K562 (cell line): Measurements from ENCODE around the gene GLI1. TPM values are rescaled to one million over a fixed set of nuclear protein-coding genes. Genes with fewer than 3 reads are reported as not detected.
A peak's percentile ranks its signal among the peaks of the same experiment; 100 is the strongest.

Experiments
- CC2D1A ChIP-seq: fragments of 450-650 bp; IDR thresholded peaks from 2 replicates; pipeline ENCODE4 v1.6.1; 2017; ENCODE audit warnings: mild to moderate bottlenecking
- DPF2 ChIP-seq: fragments of 450-650 bp; IDR thresholded peaks from 2 replicates; pipeline ENCODE4 v1.6.1; 2016
- FOXJ2 ChIP-seq: fragments of 200-800 bp; sonication (Bioruptor generic); IDR thresholded peaks from 2 replicates; pipeline ENCODE4 v1.6.1; 2016; ENCODE audit warnings: missing genetic modification characterization, missing compliant biosample characterization
- ILK ChIP-seq: fragments of 450-650 bp; IDR thresholded peaks from 2 replicates; pipeline ENCODE4 v1.6.1; 2016; ENCODE audit warnings: missing genetic modification characterization, low read depth, mild to moderate bottlenecking, missing compliant biosample characterization, moderate library complexity, borderline replicate concordance
- JUND ChIP-seq, 2 experiments: IDR thresholded peaks; 2 replicates in 1 of 2; 3 replicates in 1 of 2; pipeline ENCODE4 v1.6.1; 2011; ENCODE audit warnings: borderline replicate concordance in 2 of 2, low read depth in 2 of 2, low read length in 2 of 2, improper control_type of control experiment in 1 of 2, missing biosample characterization in 1 of 2, missing genetic modification characterization in 1 of 2, missing genetic modification reagents in 1 of 2
- POLR2B ChIP-seq: fragments of 450-650 bp; IDR thresholded peaks from 2 replicates; pipeline ENCODE4 v1.6.1; 2018; ENCODE audit warnings: low read depth; ENCODE audit not compliant: partially characterized antibody
- TAF7 ChIP-seq: fragments of 450-650 bp; IDR thresholded peaks from 2 replicates; pipeline ENCODE4 v1.6.1; 2016; ENCODE audit warnings: missing genetic modification characterization, missing compliant biosample characterization
- ZNF124 ChIP-seq: sonication (generic); formaldehyde crosslinking; IDR thresholded peaks from 2 replicates; pipeline ENCODE4 v1.8.1; 2022; ENCODE audit warnings: missing genetic modification reagents
- ZNF584 ChIP-seq: fragments of 200-800 bp; sonication (Bioruptor generic); IDR thresholded peaks from 2 replicates; pipeline ENCODE4 v1.6.1; 2016; ENCODE audit warnings: low read depth, mild to moderate bottlenecking, missing genetic modification characterization, missing compliant biosample characterization
- polyA plus RNA-seq, 8 experiments: library from polyadenylated mRNA; depleted of rRNA in 4 of 8; stranded (reverse) in 5 of 8; unstranded in 3 of 8; fragments of >200 nt; fragmentation: Nextera tagmentation in 2 of 8; fragmentation: Illumina TruSeq in 1 of 8; extraction: Ambion mirVana in 2 of 8; extraction: Trizol in 1 of 8; gene quantifications; 2 replicates each; pipeline versions ENCODE4 v1.2.1 to v1.2.3, GENCODE V29; 2011 to 2014; ENCODE audit warnings: inconsistent platforms in 1 of 8, missing spikeins in 1 of 8
- total RNA-seq, 7 experiments: library from RNA; depleted of rRNA in 6 of 7; stranded (reverse); fragments of >200 nt in 6 of 7; fragmentation: Illumina TruSeq in 2 of 7; extraction: Trizol in 2 of 7; gene quantifications; 2 replicates each; pipeline versions ENCODE4 v1.2.1 to v1.2.3, GENCODE V29; 2011 to 2021; ENCODE audit warnings: low replicate concordance in 1 of 7
- TF ChIP-seq, protein P1 (sequence below): fragments of 250-450 bp; sonication (Bioruptor Pico); IDR thresholded peaks from 2 replicates; pipeline ENCODE4 v1.4.0; 2020
- TF ChIP-seq, protein P2 (sequence below): fragments of 250-450 bp; sonication (Bioruptor Pico); IDR thresholded peaks from 2 replicates; pipeline ENCODE4 v1.8.0; 2022; ENCODE audit warnings: moderate library complexity, mild to moderate bottlenecking, inconsistent platforms
- TF ChIP-seq, protein P3 (sequence below): fragments of 250-450 bp; sonication (Bioruptor Pico); IDR thresholded peaks from 2 replicates; pipeline ENCODE4 v1.6.1; 2021; ENCODE audit warnings: mild to moderate bottlenecking
- TF ChIP-seq, protein P4 (sequence below): fragments of 450-650 bp; IDR thresholded peaks from 2 replicates; pipeline ENCODE4 v1.6.1; 2017; ENCODE audit warnings: antibody characterized with exemption, mild to moderate bottlenecking

The GLI1 gene
- total and polyA plus RNA-seq, 9 of the 15 experiments (the other 6 are each of a cell fraction or from before 2014, with no cell fraction given), result 0.24 to 3.7 (median 0.61) TPM

DNA sequence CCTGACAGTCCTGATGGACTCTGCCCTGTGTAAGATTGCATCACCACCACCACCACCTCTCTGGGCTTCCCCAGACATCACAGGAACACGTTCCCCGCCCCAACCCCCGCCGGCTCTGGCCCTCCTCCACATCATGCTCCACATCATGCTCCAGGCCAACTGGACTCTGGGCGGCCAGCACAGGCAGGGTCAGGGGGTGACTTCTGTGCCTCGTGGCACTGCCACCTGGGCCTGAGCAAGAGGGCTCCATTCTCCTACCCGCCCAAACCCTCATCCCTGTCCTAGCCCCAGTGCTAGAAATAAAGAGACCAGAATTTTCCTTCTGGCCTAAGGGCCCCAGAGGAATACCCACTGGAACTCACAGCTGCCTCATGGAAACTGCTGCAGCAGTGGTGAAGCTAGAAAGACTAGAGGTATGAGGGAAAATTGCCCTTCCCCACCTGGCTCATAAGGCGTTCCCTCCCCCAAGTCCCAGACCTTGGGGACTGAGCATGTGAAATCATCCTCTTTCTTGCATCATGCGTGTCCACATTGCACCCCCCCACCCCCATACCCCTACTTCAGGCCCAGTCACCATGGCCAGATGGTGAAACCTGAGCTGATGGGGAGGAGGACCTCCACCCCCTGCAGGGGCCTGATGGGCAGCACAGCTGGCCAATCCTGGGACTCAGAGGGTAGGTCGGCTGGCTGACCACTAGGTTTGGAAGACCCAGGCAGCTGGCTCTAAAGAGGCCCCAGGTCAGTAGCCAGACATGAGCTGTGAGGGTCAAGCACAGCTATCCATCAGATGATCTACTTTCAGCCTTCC lies 4.8 kb upstream of the GLI1 start, which contains the start of gene INHBE (continued):
- TF ChIP-seq JUND (IDR thresholded peaks at IDR 0.05; ENCODE audit: borderline replicate concordance, low read depth, low read length) (peak; percentile 93), JUND (tag; IDR thresholded peaks at IDR 0.05; ENCODE audit: borderline replicate concordance, low read depth, low read length) (peak; percentile 59; the same call in 1 of the 3 replicates), ILK (tag) (no peak), FOXJ2 (tag) (peak; percentile 57; the same call in 1 of the 2 replicates), POLR2B (peak; percentile 77), TAF7 (tag) (0 out of 2 replicates have a peak, but pooled peaks have one; percentile 21), ZNF124 (CRISPR knock-in tag) (no peak), CC2D1A (no peak), ZNF584 (CRISPR knock-in tag) (peak; percentile 77; the same call in 1 of the 2 replicates), DPF2 (peak; percentile 65)
- TF ChIP-seq, protein P1, sequence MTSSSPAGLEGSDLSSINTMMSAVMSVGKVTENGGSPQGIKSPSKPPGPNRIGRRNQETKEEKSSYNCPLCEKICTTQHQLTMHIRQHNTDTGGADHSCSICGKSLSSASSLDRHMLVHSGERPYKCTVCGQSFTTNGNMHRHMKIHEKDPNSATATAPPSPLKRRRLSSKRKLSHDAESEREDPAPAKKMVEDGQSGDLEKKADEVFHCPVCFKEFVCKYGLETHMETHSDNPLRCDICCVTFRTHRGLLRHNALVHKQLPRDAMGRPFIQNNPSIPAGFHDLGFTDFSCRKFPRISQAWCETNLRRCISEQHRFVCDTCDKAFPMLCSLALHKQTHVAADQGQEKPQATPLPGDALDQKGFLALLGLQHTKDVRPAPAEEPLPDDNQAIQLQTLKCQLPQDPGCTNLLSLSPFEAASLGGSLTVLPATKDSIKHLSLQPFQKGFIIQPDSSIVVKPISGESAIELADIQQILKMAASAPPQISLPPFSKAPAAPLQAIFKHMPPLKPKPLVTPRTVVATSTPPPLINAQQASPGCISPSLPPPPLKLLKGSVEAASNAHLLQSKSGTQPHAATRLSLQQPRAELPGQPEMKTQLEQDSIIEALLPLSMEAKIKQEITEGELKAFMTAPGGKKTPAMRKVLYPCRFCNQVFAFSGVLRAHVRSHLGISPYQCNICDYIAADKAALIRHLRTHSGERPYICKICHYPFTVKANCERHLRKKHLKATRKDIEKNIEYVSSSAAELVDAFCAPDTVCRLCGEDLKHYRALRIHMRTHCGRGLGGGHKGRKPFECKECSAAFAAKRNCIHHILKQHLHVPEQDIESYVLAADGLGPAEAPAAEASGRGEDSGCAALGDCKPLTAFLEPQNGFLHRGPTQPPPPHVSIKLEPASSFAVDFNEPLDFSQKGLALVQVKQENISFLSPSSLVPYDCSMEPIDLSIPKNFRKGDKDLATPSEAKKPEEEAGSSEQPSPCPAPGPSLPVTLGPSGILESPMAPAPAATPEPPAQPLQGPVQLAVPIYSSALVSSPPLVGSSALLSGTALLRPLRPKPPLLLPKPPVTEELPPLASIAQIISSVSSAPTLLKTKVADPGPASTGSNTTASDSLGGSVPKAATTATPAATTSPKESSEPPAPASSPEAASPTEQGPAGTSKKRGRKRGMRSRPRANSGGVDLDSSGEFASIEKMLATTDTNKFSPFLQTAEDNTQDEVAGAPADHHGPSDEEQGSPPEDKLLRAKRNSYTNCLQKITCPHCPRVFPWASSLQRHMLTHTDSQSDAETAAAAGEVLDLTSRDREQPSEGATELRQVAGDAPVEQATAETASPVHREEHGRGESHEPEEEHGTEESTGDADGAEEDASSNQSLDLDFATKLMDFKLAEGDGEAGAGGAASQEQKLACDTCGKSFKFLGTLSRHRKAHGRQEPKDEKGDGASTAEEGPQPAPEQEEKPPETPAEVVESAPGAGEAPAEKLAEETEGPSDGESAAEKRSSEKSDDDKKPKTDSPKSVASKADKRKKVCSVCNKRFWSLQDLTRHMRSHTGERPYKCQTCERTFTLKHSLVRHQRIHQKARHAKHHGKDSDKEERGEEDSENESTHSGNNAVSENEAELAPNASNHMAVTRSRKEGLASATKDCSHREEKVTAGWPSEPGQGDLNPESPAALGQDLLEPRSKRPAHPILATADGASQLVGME (CRISPR knock-in tag), result peak; percentile 90
- TF ChIP-seq, protein P2, sequence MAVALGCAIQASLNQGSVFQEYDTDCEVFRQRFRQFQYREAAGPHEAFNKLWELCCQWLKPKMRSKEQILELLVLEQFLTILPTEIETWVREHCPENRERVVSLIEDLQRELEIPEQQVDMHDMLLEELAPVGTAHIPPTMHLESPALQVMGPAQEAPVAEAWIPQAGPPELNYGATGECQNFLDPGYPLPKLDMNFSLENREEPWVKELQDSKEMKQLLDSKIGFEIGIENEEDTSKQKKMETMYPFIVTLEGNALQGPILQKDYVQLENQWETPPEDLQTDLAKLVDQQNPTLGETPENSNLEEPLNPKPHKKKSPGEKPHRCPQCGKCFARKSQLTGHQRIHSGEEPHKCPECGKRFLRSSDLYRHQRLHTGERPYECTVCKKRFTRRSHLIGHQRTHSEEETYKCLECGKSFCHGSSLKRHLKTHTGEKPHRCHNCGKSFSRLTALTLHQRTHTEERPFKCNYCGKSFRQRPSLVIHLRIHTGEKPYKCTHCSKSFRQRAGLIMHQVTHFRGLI (CRISPR knock-in tag), result peak; percentile 67; the same call in 1 of the 2 replicates
- TF ChIP-seq, protein P3, sequence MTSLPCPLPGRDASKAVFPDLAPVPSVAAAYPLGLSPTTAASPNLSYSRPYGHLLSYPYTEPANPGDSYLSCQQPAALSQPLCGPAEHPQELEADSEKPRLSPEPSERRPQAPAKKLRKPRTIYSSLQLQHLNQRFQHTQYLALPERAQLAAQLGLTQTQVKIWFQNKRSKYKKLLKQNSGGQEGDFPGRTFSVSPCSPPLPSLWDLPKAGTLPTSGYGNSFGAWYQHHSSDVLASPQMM (CRISPR knock-in tag), result no peak
- TF ChIP-seq, protein P4, sequence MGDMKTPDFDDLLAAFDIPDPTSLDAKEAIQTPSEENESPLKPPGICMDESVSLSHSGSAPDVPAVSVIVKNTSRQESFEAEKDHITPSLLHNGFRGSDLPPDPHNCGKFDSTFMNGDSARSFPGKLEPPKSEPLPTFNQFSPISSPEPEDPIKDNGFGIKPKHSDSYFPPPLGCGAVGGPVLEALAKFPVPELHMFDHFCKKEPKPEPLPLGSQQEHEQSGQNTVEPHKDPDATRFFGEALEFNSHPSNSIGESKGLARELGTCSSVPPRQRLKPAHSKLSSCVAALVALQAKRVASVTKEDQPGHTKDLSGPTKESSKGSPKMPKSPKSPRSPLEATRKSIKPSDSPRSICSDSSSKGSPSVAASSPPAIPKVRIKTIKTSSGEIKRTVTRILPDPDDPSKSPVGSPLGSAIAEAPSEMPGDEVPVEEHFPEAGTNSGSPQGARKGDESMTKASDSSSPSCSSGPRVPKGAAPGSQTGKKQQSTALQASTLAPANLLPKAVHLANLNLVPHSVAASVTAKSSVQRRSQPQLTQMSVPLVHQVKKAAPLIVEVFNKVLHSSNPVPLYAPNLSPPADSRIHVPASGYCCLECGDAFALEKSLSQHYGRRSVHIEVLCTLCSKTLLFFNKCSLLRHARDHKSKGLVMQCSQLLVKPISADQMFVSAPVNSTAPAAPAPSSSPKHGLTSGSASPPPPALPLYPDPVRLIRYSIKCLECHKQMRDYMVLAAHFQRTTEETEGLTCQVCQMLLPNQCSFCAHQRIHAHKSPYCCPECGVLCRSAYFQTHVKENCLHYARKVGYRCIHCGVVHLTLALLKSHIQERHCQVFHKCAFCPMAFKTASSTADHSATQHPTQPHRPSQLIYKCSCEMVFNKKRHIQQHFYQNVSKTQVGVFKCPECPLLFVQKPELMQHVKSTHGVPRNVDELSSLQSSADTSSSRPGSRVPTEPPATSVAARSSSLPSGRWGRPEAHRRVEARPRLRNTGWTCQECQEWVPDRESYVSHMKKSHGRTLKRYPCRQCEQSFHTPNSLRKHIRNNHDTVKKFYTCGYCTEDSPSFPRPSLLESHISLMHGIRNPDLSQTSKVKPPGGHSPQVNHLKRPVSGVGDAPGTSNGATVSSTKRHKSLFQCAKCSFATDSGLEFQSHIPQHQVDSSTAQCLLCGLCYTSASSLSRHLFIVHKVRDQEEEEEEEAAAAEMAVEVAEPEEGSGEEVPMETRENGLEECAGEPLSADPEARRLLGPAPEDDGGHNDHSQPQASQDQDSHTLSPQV, result peak; percentile 83
